ENCODE measurements around the gene AKT3.

AKT3 gene

DNA sequence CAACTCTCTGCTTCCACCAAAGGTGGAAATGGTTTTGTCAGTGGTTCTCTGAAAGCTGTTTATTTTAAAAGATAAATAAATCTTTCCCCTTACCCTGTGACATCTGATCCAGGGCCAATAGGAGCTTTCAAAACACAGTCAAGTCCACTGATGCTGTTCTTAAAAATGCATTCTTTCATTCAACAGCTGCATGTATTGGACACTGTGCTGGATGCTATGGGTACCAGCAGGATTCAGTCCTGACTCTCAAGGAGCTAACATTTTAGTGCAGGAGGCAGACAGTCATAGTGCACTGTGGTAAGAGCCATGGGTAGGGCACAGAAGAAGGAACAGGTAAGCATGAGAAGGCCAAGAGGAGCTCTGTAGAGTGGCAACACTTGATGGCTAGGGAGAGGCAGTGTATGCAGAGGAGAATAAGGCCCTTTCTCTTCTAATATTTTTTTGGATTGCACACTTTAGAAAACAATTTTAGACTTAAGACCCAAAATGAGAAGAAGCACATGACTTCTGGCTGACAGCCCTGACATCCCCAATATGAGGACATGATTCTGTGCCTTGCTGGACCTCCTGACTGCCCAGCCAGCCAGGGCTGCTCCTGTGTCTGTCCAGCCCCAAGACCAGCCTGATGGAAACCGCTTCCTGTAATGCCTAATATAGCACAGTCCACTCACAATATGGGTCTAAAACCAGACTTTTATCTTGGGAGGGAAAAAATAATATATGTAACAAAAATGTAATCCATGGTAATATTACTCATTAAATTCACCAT lies 386.9 kb downstream of the AKT3 start:
- peaks cover 20% of the 10 kb centered on the region for H3K4me1 Mint-ChIP-seq
- H3K36me3 Mint-ChIP-seq (ENCODE audit: low read depth): peaks cover 10% of the 10 kb centered on the region
- no peaks in the 10 kb centered on the region for H3K9me3 Mint-ChIP-seq
- H3K4me3 Mint-ChIP-seq: no peak overlapping the region
- H3K27ac Mint-ChIP-seq: no peak overlapping the region
- TF ChIP-seq, protein P1, sequence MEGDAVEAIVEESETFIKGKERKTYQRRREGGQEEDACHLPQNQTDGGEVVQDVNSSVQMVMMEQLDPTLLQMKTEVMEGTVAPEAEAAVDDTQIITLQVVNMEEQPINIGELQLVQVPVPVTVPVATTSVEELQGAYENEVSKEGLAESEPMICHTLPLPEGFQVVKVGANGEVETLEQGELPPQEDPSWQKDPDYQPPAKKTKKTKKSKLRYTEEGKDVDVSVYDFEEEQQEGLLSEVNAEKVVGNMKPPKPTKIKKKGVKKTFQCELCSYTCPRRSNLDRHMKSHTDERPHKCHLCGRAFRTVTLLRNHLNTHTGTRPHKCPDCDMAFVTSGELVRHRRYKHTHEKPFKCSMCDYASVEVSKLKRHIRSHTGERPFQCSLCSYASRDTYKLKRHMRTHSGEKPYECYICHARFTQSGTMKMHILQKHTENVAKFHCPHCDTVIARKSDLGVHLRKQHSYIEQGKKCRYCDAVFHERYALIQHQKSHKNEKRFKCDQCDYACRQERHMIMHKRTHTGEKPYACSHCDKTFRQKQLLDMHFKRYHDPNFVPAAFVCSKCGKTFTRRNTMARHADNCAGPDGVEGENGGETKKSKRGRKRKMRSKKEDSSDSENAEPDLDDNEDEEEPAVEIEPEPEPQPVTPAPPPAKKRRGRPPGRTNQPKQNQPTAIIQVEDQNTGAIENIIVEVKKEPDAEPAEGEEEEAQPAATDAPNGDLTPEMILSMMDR (IDR thresholded peaks at IDR 0.05; ENCODE audit: unreplicated experiment in 3 of 3): no peak
- H3K27me3 Mint-ChIP-seq (ENCODE audit: low read depth): no peaks in the 10 kb centered on the region

GRCh38 chr1:243461700-243462099 lies 388.3 kb downstream of the AKT3 start:
- H3K36me3 Mint-ChIP-seq (ENCODE audit: low read depth): peaks cover 10% of the 10 kb centered on the region
- no peak overlapping the region for H3K27ac Mint-ChIP-seq
- H3K27me3 Mint-ChIP-seq (ENCODE audit: low read depth): no peaks in the 10 kb centered on the region

DNA sequence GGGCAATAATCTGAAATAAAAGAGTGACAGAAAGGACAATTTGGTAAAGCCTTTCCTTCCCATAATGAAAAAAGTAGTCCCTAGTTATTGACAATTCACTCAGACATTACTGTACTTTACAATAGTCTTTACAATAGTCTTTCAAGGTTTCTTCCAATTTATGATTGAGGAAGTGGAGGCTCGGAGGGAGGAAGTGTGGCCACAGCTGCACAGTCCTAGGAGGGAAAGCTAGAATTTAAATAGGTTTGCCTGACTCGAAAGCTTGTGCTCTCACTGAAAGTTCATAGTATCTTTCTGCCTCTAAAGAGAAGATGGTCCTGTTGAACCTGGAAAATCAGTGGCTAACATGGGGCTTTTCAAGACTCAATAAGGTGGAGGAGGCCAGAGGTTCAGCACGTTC lies 391.0 kb downstream of the AKT3 start:
- Mint-ChIP-seq H3K27ac (no peak overlapping the region), H3K27me3 (ENCODE audit: low read depth) (no peaks in the 10 kb centered on the region), H3K9me3 (no peaks in the 10 kb centered on the region), H3K36me3 (ENCODE audit: low read depth) (peaks cover 10% of the 10 kb centered on the region), H3K4me1 (peaks cover 20% of the 10 kb centered on the region), H3K4me3 (no peak overlapping the region)
- TF ChIP-seq, protein P1 (IDR thresholded peaks at IDR 0.05; ENCODE audit: unreplicated experiment in 3 of 3): no peak

More at GRCh38 chr1:243461700-243462099, 388.3 kb downstream of the AKT3 start:
- TF ChIP-seq, protein P1 (IDR thresholded peaks at IDR 0.05; ENCODE audit: unreplicated experiment in 3 of 3): no peak
- no peaks in the 10 kb centered on the region for H3K9me3 Mint-ChIP-seq
- H3K4me3 Mint-ChIP-seq: no peak overlapping the region
- H3K4me1 Mint-ChIP-seq: peaks cover 20% of the 10 kb centered on the region

DNA sequence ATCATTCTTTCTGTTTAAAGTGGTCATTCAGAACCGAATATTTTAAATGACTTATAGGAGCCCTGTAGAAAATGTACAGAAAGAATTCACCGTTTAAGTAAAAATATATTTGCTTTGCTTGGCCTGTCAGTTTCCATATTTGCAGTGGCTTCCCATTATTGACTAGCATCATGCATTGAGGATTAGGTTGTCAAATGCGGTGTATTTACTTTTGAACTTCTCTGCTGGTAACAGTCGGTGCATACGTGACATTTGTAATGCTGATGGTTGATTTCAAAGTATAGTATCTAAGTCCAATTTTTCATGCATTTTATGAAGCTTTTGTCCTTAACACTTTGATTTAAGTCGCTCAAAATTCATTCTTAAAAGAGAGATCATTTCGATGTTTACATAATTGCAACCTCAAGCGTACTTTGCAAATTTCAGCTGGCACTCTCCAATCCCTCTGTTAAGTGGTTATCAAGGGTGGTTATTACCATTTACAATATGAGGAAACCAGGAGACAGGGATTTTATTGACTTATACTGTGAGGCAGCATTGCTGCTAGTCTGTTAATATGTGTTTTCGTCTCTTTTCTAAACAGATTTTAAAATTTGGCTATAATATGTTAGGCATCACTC lies 392.6 kb downstream of the AKT3 start:
- Mint-ChIP-seq H3K36me3 (ENCODE audit: low read depth) (peaks cover 6% of the 10 kb centered on the region), H3K4me1 (peaks cover 15% of the 10 kb centered on the region), H3K27ac (no peak overlapping the region), H3K9me3 (no peaks in the 10 kb centered on the region), H3K27me3 (ENCODE audit: low read depth) (no peaks in the 10 kb centered on the region), H3K4me3 (no peak overlapping the region)
- TF ChIP-seq, protein P1 (IDR thresholded peaks at IDR 0.05; ENCODE audit: unreplicated experiment in 3 of 3): no peak

DNA sequence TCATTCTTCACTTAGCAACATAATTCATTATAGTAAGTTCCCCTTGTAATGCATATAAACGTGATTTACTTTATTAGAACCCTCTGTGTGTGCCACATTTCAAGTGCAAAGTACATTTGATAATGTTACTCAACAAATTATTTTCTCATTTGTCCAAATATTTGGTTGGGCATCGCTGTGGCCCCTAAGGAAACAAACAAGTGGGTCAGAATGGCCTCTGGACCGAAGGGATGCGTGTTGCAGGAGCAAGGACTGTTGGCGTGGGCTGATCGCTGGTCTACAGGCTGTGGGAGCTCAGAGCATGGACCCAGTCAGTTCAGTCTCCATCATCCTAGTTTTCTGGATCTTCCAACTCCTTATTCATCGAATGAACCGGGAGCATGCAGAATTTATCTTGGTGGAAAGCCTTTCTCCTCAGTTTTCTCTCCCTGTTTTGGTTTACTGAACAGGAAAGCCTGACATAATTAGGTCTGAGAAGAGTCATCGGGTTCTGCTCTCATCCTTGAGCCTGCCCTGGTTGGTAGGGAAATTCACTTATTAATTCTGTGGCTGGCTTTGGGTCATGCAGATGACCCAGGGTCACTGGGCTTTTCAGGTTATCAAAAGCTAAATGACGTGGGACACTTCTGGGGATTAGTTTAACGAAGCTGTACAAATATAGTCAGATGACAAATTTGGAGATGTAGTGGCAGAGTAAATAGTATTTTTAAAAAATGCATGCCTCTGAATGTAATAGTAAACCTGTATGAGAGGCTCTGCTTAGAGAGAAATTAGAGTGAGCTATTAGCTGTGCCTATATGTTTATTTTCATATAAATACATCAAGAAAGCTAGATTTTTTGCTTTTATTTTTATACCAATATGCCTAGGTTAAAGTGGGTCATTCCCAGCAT lies 394.0 kb downstream of the AKT3 start:
- TF ChIP-seq, protein P1 (IDR thresholded peaks at IDR 0.05; ENCODE audit: unreplicated experiment in 3 of 3): no peak
- Mint-ChIP-seq H3K9me3 (no peaks in the 10 kb centered on the region), H3K27ac (no peak overlapping the region), H3K4me1 (peaks cover 9% of the 10 kb centered on the region), H3K4me3 (no peak overlapping the region), H3K27me3 (ENCODE audit: low read depth) (no peaks in the 10 kb centered on the region), H3K36me3 (ENCODE audit: low read depth) (peaks cover 11% of the 10 kb centered on the region)

Data from nephron (organoid).